Activated CD8-positive, alpha-beta memory T cell treated with anti-CD3 and anti-CD28 coated beads, Interleukin-2, amount 50 U/mL, for 4 hours (primary cell): ENCODE measurements around the gene SLC2A5.

Experiments used
- DNase-seq: peaks from one replicate; pipeline ENCODE4 v3.0.0-alpha.2; 2020

Gene SLC2A5

DNA sequence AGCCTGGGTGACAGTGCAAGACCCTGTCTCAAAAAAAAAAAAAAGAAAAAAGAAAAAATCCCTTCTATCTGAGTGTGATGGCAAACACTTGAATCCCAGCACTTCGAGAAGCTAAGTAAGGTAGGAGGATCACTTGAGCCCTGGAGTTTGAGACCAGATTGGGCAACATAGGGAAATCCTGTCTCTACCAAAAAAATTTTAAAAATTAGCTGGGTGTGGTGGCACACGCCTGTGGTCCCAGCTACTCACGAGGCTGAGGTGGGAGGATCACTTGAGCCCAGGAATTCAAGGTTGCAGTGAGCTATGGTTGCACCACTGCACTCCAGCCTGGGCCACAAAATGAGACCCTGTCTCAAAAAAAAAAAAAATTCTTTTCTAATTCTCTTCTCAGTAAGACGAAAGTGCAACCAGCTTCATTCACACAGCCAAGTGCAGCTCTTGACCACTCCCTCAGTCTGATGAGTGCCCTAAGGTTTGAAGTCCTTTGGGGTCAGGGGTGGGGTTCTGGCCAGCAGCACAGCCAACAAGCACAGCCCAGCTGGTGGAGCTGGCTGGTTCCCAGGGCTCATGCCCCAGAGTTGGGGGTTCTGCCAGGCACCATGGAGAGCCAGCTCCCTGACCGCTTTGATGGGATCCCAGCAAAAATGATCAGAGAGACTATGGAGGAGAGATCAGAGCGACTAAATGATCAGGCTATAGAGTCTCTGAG lies 8.0 kb downstream of the SLC2A5 start:
- DNase-seq = no peak

DNA sequence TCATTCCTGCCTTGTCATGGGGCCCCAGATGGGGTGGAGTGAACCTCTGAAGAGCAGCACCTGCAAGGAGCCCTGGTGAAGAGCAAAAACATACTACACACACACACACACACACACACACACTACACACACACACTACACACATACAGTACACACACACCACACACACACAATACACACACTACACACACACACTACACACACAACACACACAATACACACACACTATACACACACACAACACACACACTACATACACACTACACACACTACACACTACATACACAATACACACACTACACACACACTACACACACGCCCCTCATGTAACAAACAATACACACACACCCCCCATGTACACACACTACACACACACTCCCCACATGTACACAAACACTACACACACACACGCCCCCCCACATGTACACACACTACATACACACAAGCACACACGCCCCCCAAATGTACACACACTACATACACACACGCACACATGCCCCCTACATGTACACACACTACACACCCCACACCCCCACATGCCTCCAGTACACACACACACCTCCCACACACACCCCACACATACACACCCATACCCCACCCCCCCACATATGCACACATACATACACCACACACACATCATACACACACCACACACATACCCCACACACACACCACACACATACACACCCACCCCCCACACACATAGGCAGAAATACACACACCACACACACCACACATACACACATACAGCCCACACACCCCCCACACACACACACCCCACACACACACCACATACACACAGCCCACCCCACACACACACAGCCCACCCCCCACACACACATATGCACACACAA lies 9.3 kb downstream of the SLC2A5 start:
- DNase-seq = no peak

DNA sequence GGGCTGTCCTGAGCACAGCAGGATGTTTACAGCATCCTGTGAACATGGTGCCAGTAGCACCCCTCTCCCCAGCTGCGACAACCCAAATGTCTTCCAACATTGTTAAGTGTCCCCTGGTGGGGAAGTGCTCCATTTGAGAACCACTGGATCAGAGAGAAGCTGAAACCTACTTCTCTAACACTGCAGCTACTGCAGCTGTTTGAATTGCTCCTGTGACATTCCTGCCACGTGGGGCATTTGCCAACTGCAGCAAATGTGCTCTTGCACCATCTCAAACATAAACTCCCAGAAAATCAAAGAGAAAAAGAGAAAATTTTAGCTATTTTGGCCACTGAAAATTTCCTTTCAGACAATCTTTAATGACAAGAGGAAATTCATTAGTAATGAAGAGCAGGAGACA lies 11.0 kb downstream of the SLC2A5 start:
- no peak for DNase-seq

DNA sequence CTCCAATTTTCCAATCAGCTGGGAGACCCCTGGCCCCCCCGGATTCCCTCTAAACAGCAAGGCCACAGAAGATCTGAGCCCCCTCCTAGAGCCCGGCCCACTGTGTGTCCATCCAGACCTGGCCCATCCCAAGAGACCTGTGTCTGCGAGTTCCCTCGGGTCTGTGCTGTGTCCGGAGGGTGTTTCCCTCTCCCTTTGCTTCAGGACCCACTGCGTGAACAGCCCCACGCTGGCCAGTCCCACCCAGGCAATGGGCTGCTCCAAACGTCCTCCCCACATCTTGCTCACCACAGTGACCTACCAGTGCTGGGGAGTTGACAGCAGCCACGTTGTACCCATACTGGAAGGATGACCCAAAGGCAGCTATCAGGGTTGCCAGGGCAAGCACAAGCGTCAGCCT lies 11.6 kb downstream of the SLC2A5 start:
- DNase-seq = no peak

DNA sequence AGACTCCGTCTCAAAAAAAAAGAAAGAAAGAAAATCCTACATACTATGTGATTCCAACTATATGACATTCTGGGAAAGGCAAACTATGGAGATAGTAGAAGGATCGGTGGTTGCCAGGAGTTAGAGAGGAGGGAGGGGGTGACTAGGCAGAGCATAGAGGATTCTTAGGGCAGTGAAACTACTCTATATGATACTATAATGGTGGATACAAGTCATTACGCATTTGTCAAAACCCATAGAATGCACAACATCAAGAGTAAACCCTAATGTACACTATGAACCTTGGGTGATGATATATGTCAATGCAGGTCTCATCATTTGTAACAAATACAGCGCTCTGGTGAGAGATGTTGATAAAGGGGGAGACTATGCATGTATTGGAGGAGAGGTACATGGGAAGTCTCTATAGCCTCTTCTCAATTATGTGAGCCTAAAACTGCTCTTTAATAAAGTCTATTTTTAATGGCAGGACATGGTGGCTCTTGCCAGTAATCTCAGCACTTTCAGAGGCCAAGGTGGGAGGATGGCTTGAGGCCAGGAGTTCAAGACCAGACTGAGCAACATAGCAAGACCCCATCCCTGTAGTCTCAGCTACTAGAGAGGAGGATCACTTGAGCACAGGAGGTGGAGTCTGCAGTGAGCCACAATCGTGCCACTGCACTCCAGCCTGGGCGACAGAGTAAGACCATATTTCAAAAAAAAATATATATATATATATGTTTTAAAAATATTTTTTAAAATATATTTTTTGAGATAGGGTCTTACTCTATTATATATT lies 17.0 kb downstream of the SLC2A5 start:
- DNase-seq = no peak

DNA sequence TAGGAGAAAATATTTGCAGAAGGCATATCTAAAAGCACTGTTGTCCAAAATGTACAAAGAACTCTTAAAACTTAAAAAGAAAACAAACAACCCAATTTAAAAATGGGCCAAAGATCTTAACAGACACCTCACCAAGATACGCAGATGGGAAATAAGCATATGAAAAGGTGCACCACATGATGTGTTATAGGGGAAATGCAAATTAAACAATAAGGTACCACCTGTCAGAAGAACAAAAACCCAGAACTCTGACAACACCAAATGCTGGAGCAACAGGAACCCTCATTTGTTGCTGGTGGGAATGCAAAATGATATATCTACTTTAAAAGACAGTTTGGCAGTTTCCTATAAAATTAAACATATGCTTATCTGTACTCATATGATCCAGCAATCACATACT lies 18.1 kb downstream of the SLC2A5 start:
- DNase-seq = no peak

DNA sequence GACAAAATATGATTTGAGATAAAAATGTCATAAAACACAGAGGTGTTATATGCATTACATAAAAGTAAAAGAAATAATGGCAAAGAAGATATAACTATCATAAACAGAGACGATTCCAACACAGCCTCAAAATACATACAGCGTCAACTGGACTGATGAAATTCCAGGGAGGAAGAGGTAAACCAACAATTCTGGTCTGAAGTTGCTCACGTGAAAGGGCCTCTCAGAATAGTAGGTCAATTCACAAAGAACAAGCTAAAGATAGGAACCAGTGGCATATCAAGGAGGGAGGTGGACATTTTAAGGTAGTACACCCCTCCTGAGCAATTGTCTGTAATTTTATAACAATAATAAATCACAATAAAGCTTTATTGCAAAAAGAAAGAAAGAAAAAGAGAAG lies 18.6 kb downstream of the SLC2A5 start:
- DNase-seq = no peak

DNA sequence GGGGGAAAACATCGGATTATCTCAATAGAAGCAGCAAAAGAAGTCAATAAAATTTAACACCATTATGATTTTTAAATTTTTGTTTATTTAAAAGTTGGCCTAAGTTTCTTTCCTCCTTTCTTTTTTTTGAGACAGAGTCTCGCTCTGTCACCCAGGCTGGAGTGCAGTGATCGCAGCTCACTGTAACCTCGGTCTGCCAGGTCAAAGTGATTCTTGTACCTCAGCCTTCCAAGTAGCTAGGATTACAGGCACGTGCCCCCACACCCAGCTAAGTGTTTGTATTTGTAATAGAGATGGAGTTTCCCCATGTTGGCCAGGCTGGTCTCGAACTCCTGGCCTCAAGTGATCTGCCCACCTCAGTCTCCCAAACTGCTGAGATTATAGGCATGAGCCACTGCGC lies 20.9 kb downstream of the SLC2A5 start:
- no peak for DNase-seq

DNA sequence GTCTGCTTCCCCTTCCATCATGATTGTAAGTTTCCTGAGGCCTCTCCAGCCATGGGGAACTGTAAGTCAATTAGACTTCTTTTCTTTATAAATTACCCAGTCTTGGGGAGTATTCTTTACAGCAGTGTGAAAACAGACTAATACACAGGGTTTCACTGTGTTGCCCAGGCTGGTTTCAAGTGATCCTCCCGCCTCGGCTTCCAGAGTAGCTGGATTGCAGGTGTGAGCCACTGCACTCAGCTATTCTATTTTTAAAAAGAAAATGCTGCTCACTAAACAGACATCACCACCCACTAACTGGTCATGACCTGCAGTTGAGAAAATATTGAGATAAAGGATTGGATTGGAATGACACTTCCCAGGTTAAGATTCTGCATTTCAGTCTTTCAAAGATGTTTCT lies 22.4 kb downstream of the SLC2A5 start:
- no peak for DNase-seq

DNA sequence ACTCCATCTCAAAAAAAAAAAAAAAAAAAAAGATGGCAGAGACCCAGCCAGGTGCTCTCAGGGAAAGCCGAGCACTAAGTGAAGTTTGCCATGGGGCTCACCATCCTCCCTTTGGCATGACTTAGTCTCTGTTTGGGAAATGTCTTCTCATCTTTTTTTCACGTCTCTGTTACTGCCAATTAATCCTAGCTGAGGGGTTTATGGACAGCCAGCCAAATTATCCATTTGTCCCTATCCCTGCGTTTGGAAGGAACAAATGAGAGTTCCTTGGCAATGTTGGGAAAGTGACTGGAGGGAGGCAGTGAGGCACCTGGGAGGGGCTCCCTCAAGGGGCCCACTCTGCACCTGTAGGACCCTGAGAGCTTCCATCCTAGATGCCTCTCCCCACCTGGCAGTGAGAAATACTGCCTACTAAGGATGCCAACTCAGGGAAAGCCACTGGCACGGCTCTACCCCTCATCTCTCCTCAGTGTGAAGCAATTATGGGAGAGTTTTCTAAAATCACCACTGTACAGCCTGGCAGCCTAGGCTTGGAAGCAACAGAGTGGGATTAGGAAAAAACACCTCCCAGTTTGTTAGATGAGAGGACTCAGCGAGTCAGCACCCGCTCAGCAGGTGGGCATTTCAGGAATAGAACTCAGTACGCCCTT lies 23.4 kb downstream of the SLC2A5 start:
- no peak for DNase-seq

DNA sequence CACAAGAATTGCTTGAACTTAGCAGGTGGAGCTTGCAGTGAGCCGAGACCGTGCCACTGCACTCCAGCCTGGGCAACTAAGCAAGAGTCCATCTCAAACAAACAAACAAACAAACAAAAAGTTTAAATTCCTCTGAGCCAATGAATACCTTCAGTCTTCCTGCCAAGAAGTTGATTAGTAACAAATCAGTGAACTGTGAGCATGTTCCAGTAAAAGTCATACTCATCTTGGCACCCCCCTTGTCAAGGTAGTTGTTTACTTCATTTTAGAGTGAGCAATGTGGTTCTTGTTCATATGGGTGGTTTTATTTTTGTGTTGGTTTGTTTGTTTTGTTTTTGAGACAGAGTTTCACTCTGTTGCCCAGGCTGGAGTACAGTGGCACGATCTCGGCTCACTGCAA lies 25.2 kb downstream of the SLC2A5 start:
- no peak for DNase-seq

DNA sequence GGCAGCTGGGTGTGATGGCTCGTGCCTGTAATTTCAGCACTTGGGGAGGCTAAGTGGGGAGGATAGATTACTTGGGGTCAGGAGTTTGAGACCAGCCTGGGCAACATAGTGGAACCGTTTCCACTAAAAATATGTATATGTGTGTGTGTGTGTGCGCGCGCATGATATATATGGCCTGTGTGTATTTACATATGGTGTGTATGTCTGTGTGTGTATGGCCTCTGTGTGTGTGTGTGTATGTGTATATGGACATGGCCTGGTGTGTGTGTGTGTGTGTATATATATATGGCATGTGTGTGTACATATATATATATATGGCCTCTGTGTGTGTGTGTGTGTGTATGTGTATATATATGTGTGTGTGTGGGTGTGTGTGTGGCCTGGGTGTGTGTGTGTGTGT lies 27.2 kb downstream of the SLC2A5 start:
- DNase-seq = no peak

DNA sequence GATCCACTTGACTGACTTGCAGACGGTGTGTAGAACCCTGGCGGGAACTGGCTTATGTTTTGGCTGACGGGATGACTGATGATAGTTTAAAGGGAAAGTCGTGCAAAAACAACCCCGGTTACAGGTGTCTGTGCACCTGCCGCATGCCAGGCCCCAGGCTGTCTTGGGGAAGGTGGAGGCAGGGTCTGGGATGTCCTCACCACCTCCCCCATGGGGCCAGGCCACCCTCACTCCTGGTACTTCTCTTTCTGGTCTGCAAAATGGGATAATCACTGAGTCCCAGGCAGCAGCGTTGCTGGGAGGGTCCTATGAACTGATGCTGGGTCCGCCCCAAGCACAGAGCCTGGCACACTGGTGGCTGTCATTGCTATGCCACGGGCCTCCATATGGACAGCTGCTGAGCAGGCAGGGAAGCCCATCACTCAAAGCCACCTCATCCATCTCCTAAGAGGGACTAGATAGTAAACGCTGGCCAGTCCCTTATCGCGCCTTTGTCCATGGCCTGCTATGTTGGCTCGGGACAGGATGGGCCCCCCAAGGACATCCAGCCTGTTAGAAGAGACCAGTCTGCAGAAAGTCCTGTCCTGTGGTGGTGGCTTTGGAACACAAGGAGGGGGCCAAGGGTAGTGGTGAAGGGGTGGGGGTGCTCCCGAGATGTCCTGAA lies 28.2 kb downstream of the SLC2A5 start:
- no peak for DNase-seq

DNA sequence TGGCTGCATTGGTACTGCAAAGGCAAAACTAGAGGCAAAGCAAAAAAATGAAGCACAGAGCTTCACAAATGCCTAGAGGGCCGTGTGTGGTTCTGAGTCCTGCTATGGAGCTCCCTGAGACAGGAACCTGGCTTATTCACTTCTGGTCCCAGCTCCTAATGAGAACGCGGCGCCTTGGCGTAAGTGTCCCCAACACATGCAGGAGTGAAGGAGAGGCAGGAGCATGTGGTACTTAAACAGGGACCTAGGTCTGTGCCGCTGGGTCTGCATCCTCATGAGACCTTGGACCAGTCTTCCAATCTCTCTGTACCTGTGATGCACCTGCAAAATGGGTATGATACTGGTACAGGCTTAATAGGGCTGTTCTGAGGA lies 28.8 kb downstream of the SLC2A5 start:
- no peak for DNase-seq

DNA sequence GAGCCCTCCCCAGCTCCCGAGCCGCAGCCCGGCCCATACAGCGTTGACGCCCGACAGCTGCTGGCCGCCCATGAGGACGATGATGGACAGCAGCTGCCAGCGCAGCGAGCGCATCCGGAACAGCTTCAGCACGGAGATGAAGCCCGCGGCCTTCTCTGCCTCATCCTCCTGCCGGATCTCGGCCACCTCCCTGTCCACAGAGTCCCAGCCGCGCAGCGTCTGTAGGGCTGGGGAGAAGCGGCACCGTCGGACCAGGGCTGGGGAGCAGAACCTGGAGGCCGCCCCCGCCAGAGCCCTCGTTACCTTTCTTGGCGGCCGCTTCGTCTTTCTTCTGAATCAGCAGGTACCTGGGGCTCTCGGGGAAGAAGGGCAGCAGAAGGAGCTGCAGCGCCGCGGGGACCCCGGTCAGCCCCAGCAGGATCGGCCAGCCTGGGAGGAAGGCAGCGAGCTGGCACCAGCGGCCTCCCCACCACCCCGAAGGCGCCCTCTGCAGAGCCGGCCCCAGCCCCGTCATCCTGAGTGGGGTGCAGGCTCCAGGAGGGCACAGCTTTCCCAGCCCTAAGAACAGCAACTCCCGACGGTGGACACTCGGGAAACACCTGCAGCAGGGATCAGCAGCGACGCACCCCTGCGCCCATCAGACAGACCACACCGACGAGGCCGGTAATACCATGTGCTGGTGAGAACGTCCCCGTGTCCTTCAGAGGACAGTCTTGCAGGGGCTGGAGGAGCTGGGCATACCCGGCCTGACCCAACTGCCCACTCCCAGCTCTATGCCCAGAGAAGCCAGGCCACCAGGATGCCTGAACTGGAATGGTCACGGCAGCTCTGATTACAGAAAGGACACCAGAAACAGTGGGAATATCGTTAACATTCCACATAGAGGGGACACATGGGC lies 29.4 kb downstream of the SLC2A5 start:
- no peak for DNase-seq

DNA sequence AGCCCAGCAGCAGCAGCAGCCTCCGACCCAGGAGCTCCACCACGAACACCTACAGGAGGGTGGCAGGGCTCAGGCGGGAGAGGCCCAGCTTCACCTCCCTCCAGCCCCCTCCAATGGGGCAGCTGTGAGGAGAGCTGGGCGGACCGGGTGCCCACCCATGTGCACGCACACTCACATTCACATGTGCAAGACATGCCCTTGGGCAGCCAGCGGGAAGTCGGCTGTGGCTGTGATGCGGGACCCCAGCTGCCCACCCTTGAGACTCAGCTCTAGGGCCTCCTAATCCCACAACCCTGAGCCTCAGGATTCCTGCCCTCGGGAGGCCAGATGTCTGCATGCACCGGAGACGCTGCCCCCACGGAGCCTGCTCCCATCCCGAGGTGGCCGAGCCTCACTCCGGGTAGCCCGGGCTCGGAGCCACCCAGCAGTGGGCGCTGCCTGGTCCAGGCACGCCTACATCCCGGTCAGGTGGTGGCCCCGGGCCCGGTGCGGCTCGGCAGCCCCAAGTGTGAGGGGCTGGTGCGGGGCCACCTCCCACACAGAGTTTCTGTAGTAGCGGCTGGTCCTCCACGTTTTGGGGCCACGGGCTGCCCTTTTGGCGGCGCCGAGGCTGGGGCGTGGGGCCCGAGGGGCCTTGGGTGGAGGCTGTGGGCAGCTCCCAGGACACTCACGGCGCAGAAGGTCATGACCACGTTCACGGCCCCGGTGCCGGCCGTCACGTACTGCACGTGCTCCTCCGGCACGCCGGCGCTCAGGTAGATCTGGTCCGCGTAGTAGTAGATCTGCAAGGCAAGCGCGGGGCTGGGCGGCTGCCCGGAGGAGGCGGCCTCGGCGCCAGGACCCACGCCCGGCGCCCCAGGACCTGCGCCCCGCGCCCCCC lies 30.3 kb downstream of the SLC2A5 start:
- DNase-seq = no peak

DNA sequence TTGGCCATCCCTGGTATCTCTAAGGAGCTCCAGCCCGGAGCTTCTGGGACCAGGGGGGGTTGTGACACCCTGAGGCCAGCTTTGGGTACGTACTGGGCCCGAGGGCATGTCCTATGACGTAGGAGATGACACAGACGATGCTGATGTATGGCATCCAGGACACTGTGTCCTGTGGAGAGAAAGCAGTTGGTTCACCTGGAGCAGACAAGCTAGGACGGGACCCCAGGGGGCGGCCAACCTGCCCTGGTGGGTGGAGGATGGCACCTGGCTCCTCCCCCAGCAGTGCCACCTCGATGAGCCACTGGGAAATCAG lies 31.1 kb downstream of the SLC2A5 start:
- no peak for DNase-seq

DNA sequence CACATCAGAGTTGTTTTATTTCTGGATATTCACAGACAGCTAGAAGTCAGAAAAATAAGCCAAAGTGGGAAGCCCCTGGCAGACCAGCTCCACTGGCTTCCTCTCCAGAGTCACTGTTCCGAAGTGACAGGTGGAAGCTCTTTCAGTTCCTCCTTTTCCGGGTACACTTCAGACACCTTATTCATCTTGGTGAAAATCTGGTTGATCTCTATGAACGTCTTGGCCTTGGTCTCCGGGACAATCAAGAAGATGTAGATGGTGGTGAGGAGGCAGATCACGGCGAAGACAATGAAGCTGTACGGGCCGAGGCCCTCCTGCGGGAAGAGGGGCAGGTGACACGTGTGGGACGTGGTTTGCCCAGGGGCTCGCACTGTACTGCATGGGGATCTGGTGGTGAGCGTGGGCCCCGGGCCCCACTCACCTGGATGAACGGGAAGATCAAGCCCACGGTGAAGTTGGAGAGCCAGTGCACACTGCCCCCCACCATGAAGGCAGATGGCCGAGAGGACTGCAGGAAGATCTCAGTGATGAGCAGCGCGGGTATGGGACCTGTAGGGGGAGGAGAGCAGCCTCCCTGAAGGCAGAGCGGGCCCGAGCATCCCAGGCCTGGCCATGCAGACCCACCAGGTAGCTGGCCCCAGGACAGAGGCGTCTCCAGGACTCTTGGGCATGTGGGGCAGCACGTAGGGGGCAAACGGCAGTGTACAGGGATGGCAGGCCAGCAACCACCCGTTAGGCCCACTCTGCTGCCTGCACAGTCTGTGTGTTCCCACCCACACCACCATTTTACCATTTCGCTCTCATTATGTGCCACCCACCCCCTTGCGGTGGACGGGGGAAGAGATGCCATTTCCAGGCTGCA lies 31.7 kb downstream of the SLC2A5 start:
- no peak for DNase-seq

DNA sequence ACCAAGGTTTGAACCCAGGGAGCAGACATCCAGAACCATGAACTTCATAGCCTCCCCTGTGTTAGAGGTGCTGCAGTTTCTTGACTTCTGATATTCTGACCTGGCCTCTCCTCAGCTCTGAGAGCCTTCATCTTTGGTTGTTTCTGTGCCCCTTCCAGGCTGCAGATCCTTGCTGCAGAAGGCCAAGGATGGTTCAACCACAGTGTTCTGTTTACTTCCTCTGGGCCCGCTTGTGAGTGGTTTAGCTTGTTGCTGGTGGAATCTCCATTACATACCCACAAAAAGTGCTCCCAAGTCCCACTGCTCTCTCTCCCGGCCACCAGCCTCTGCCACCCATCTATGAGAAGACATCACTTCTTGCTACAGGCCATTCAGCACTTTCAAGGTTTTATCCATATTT lies 34.2 kb downstream of the SLC2A5 start:
- DNase-seq = no peak

DNA sequence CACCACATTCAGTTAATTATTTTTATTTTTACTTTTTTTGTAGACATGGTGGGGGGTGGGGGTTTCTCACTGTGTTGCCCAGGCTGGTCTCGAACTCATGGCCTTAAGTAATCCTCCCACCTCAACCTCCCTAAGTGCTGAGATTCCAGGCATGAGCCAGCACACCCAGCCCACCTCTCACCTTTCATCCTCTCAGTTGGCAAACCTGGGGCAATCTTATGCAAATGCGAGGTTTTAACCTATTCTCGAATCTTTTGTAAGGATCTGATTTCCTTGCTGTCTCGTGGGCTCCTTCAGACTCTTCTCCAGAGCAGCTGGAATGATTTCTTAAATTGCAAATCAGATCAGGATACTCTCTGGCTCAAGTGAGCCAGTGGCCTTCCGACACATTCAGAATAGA lies 36.1 kb downstream of the SLC2A5 start:
- no peak for DNase-seq
